HEK293T (cell line): ENCODE measurements around the gene GYS1.

Experiments
- ARNT ChIP-seq: fragments of 450-650 bp; IDR thresholded peaks from 2 replicates; pipeline ENCODE4 v1.6.1; 2017; ENCODE audit warnings: mild to moderate bottlenecking
- BHLHE40 ChIP-seq: fragments of 450-650 bp; IDR thresholded peaks from 2 replicates; pipeline ENCODE4 v1.6.1; 2016; ENCODE audit warnings: mild to moderate bottlenecking, moderate library complexity, borderline replicate concordance
- ELF4 ChIP-seq: fragments of 450-650 bp; IDR thresholded peaks from 2 replicates; pipeline ENCODE4 v1.6.1; 2017; ENCODE audit warnings: antibody characterized with exemption
- FOXK2 ChIP-seq: fragments of 450-650 bp; IDR thresholded peaks from 2 replicates; pipeline ENCODE4 v1.6.1; 2016; ENCODE audit warnings: mild to moderate bottlenecking
- FOXM1 ChIP-seq: fragments of 450-650 bp; IDR thresholded peaks from 2 replicates; pipeline ENCODE4 v1.6.1; 2017; ENCODE audit warnings: mild to moderate bottlenecking, borderline replicate concordance
- HDGF ChIP-seq: fragments of 450-650 bp; IDR thresholded peaks from 2 replicates; pipeline ENCODE4 v1.6.1; 2017; ENCODE audit warnings: antibody characterized with exemption, borderline replicate concordance
- L3MBTL2 ChIP-seq: fragments of 450-650 bp; conservative IDR thresholded peaks from 2 replicates; pipeline ENCODE4 v1.6.1; 2016; ENCODE audit warnings: mild to moderate bottlenecking
- LEF1 ChIP-seq: fragments of 450-650 bp; IDR thresholded peaks from 2 replicates; pipeline ENCODE4 v1.6.1; 2017; ENCODE audit warnings: mild to moderate bottlenecking, borderline replicate concordance
- SP1 ChIP-seq: fragments of 450-650 bp; IDR thresholded peaks from 2 replicates; pipeline ENCODE4 v1.6.1; 2017
- SUZ12 ChIP-seq: fragments of 450-650 bp; IDR thresholded peaks from 2 replicates; pipeline ENCODE4 v1.6.1; 2016; ENCODE audit warnings: mild to moderate bottlenecking
- TARDBP ChIP-seq: fragments of 450-650 bp; IDR thresholded peaks from 2 replicates; pipeline ENCODE4 v1.6.1; 2016
- TF ChIP-seq, protein P1 (sequence below): fragments of 450-650 bp; IDR thresholded peaks from 2 replicates; pipeline ENCODE4 v1.6.1; 2016

DNA sequence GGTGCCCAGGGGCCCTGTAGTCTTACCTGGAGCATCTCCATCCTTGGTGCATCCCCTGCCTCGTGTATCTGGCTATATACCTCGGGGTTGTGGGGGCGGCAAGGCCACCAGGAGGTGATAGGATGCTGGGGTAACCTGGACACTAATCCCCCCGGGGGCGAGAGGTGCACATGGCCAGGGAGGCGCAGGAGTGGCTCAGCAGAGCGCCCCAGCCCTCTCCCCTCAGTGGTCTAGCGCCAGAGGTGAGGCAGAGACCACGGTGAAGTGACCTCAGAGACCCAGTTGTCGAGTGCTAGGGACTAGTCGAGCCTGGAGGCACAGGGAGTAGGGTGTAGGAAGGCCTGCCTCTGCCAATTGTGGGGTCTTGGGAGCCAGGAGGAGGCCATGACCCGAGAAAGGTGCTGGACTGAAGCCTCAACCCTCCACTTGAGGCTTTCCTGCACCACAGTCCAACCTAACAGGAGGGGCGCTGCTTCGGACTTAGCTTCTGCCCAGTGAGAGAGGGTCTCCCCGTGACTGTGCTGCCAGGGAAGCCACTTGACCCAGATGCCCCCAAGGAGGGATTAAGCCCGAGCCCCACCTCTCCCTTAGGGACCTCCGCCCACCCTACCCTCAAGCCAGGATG lies 24.0 kb upstream of the GYS1 start, which contains the start of gene LHB:
- TF ChIP-seq L3MBTL2: no peak
- TF ChIP-seq FOXK2: no peak
- TF ChIP-seq BHLHE40: no peak
- no peak for TF ChIP-seq TARDBP
- TF ChIP-seq SP1: no peak
- no peak for TF ChIP-seq ARNT
- TF ChIP-seq HDGF: no peak
- TF ChIP-seq FOXM1: no peak
- TF ChIP-seq SUZ12: no peak
- no peak for TF ChIP-seq ELF4
- no peak for TF ChIP-seq LEF1
- TF ChIP-seq, protein P1, sequence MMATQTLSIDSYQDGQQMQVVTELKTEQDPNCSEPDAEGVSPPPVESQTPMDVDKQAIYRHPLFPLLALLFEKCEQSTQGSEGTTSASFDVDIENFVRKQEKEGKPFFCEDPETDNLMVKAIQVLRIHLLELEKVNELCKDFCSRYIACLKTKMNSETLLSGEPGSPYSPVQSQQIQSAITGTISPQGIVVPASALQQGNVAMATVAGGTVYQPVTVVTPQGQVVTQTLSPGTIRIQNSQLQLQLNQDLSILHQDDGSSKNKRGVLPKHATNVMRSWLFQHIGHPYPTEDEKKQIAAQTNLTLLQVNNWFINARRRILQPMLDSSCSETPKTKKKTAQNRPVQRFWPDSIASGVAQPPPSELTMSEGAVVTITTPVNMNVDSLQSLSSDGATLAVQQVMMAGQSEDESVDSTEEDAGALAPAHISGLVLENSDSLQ: no peak
